Measurements from ENCODE around the gene RAI2.

The RAI2 gene

DNA sequence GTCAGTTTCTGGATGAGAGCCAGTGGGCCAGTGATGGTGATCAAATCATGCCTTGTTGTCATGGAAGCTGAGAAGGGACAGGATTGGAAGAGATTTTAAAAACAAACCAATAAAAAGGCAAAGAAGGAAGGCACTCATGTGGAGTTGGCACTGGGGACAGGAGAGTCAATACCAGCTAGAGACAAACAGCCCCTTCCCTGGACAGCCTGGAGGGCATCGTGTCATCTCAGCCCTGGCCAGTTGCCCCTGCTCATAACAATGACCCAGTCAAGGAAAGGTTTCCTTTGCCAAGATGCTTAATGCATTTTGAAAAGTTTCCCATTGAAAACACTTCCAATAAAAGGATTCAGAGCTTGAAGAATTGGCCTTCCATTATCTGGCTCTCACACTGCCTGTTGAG lies 68.3 kb downstream of the RAI2 start:
- H3K79me1 ChIP-seq (ENCODE audit: low read depth, low read length), result no peaks in the 10 kb centered on the region
- H3K4ac ChIP-seq (ENCODE audit: low read length), result no peak overlapping the region
- DNase-seq (ENCODE audit: low spot score), result no peak
- H3K4me3 ChIP-seq (ENCODE audit: low read length in 2 of 2), result no peak overlapping the region
- H2BK12ac ChIP-seq (ENCODE audit: low read length), result no peak overlapping the region
- no peak overlapping the region for H3K23ac ChIP-seq (ENCODE audit: low read depth, low read length, poor library complexity)
- H2AK5ac ChIP-seq (ENCODE audit: low read depth, low read length), result no peak overlapping the region
- H4K91ac ChIP-seq (ENCODE audit: low read depth, low read length, poor library complexity), result no peak overlapping the region
- H3K4me1 ChIP-seq (ENCODE audit: control insufficient read depth in 2 of 2, insufficient read depth in 1 of 2, low read depth in 1 of 2, low read length in 2 of 2), result peaks cover 2 to 6% of the 10 kb centered on the region in 2 donors
- H3K14ac ChIP-seq (ENCODE audit: low read length), result no peak overlapping the region
- no peak overlapping the region for H2BK5ac ChIP-seq (ENCODE audit: low read length)
- no peak overlapping the region for H3K18ac ChIP-seq (ENCODE audit: low read length)
- no peak overlapping the region for H2BK15ac ChIP-seq (ENCODE audit: low read length)
- H3K9ac ChIP-seq (ENCODE audit: low read depth, low read length, poor library complexity), result no peak overlapping the region
- H3K9me3 ChIP-seq (replicated peaks in 1 of 2; ENCODE audit: control insufficient read depth in 2 of 2, insufficient read depth in 1 of 2, low read depth in 1 of 2, low read length in 2 of 2), result no peaks in the 10 kb centered on the region
- H3K36me3 ChIP-seq (replicated peaks in 1 of 2; ENCODE audit: control insufficient read depth in 2 of 2, insufficient read depth in 2 of 2, low read length in 2 of 2), result no peaks in the 10 kb centered on the region
- WGBS, 2 donors (ENCODE audit: extremely low coverage in 2 of 2, insufficient read length in 2 of 2, insufficient replicate concordance in 1 of 2), result no CpG with 5 or more reads among the region's 1 CpG
- no peak overlapping the region for H2AFZ ChIP-seq (ENCODE audit: low read length)
- no peak overlapping the region for H3K27ac ChIP-seq (replicated peaks; ENCODE audit: low read length)
- no peak overlapping the region for H4K8ac ChIP-seq (ENCODE audit: low read depth, low read length)
- peaks cover 0 to 3% (median 0%) of the 10 kb centered on the region in 3 experiments for H3K27me3 ChIP-seq (ENCODE audit: control insufficient read depth in 3 of 3, insufficient read depth in 3 of 3, low read depth in 1 of 3, low read length in 3 of 3)
- no peak overlapping the region for H2BK120ac ChIP-seq (ENCODE audit: low read depth, low read length)
- H3K4me2 ChIP-seq (ENCODE audit: insufficient read depth, low read length, poor library complexity, severe bottlenecking), result no peak overlapping the region

DNA sequence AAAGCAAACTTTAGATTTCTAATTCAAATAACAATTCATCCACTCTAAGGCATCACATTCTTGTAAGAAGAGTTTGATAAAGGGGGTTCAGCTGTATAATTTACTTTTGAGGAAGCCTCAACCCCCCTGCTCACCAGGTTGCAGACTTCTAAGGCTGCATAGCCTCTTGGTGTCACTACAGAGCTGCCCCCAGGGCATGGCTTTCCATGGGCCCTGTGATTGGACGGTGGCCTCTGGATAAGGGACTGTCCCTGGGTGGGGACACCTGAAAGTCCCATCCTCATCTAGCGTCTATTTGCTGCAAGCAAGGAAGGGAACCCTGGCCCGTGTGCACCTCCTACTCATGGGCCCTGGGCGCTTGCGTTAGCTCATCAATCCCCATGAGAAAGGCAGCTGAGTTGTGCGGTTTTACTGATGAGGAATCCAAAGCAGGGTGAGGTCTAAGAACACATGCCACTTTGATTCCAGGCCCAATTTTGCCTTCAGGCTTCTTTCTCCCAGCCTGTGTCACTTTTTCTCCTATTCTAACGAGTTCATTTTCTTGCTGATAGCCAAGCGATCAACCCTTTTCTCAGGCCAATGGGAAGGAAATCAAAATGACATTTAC lies 72.0 kb downstream of the RAI2 start:
- no peak overlapping the region for H3K9ac ChIP-seq (ENCODE audit: low read depth, low read length, poor library complexity)
- H3K9me3 ChIP-seq (replicated peaks in 1 of 2; ENCODE audit: control insufficient read depth in 2 of 2, insufficient read depth in 1 of 2, low read depth in 1 of 2, low read length in 2 of 2), result no peaks in the 10 kb centered on the region
- H2BK120ac ChIP-seq (ENCODE audit: low read depth, low read length), result no peak overlapping the region
- H3K27me3 ChIP-seq (ENCODE audit: control insufficient read depth in 3 of 3, insufficient read depth in 3 of 3, low read depth in 1 of 3, low read length in 3 of 3), result no peaks in the 10 kb centered on the region
- H2AFZ ChIP-seq (ENCODE audit: low read length), result no peak overlapping the region
- WGBS, 2 donors (ENCODE audit: extremely low coverage in 2 of 2, insufficient read length in 2 of 2, insufficient replicate concordance in 1 of 2), result no CpG with 5 or more reads among the region's 8 CpGs
- no peak overlapping the region for H3K4me2 ChIP-seq (ENCODE audit: insufficient read depth, low read length, poor library complexity, severe bottlenecking)
- no peak overlapping the region for H2BK12ac ChIP-seq (ENCODE audit: low read length)
- H3K23ac ChIP-seq (ENCODE audit: low read depth, low read length, poor library complexity), result no peak overlapping the region
- H3K4me3 ChIP-seq (ENCODE audit: low read length in 2 of 2), result no peak overlapping the region
- H4K8ac ChIP-seq (ENCODE audit: low read depth, low read length), result no peak overlapping the region
- H3K14ac ChIP-seq (ENCODE audit: low read length), result no peak overlapping the region
- no peak for DNase-seq (ENCODE audit: low spot score)
- H3K4me1 ChIP-seq (ENCODE audit: control insufficient read depth in 2 of 2, insufficient read depth in 1 of 2, low read depth in 1 of 2, low read length in 2 of 2), result peaks cover 2 to 6% of the 10 kb centered on the region in 2 donors
- H3K36me3 ChIP-seq (replicated peaks in 1 of 2; ENCODE audit: control insufficient read depth in 2 of 2, insufficient read depth in 2 of 2, low read length in 2 of 2), result no peaks in the 10 kb centered on the region
- no peaks in the 10 kb centered on the region for H3K79me1 ChIP-seq (ENCODE audit: low read depth, low read length)
- H3K18ac ChIP-seq (ENCODE audit: low read length), result no peak overlapping the region
- H3K4ac ChIP-seq (ENCODE audit: low read length), result no peak overlapping the region
- H2BK5ac ChIP-seq (ENCODE audit: low read length), result no peak overlapping the region
- H2AK5ac ChIP-seq (ENCODE audit: low read depth, low read length), result no peak overlapping the region
- H2BK15ac ChIP-seq (ENCODE audit: low read length), result no peak overlapping the region
- no peak overlapping the region for H4K91ac ChIP-seq (ENCODE audit: low read depth, low read length, poor library complexity)
- H3K27ac ChIP-seq (replicated peaks; ENCODE audit: low read length), result no peak overlapping the region

DNA sequence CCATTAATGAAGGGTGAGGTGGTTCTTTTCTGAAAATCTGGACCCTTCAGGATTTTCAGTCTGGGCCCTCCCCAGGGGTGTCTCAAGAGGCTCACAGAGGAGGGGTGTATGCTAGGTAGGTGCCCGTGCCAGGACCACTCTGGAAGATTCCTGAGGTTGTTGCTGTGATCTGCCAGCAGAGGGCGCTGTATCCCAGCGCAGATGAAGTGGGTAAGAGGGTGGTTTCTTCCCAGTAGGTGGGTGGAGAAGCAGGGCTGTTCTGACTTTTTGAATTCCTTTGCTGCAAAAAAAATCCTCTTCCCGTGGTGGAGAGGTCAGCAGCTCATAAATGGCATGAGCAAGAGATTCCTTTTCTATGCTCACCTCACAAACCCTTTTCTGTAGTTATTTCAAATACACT lies 72.7 kb downstream of the RAI2 start:
- Histone ChIP-seq H4K91ac (ENCODE audit: low read depth, low read length, poor library complexity) (no peak overlapping the region), H2BK12ac (ENCODE audit: low read length) (no peak overlapping the region), H2BK5ac (ENCODE audit: low read length) (no peak overlapping the region), H2BK15ac (ENCODE audit: low read length) (no peak overlapping the region), H3K79me1 (ENCODE audit: low read depth, low read length) (no peaks in the 10 kb centered on the region), H3K27me3 (ENCODE audit: control insufficient read depth in 3 of 3, insufficient read depth in 3 of 3, low read depth in 1 of 3, low read length in 3 of 3) (no peaks in the 10 kb centered on the region), H2AFZ (ENCODE audit: low read length) (no peak overlapping the region), H3K23ac (ENCODE audit: low read depth, low read length, poor library complexity) (no peak overlapping the region), H2AK5ac (ENCODE audit: low read depth, low read length) (no peak overlapping the region), H3K14ac (ENCODE audit: low read length) (no peak overlapping the region), H3K4me3 (ENCODE audit: low read length in 2 of 2) (no peak overlapping the region), H3K18ac (ENCODE audit: low read length) (no peak overlapping the region), H4K8ac (ENCODE audit: low read depth, low read length) (no peak overlapping the region), H3K9me3 (replicated peaks in 1 of 2; ENCODE audit: control insufficient read depth in 2 of 2, insufficient read depth in 1 of 2, low read depth in 1 of 2, low read length in 2 of 2) (no peaks in the 10 kb centered on the region), H3K36me3 (replicated peaks in 1 of 2; ENCODE audit: control insufficient read depth in 2 of 2, insufficient read depth in 2 of 2, low read length in 2 of 2) (no peaks in the 10 kb centered on the region), H3K4ac (ENCODE audit: low read length) (no peak overlapping the region), H3K4me2 (ENCODE audit: insufficient read depth, low read length, poor library complexity, severe bottlenecking) (no peak overlapping the region), H3K4me1 (ENCODE audit: control insufficient read depth in 2 of 2, insufficient read depth in 1 of 2, low read depth in 1 of 2, low read length in 2 of 2) (peaks cover under 1 to 3% of the 10 kb centered on the region in 2 donors), H2BK120ac (ENCODE audit: low read depth, low read length) (no peak overlapping the region), H3K9ac (ENCODE audit: low read depth, low read length, poor library complexity) (no peak overlapping the region), H3K27ac (replicated peaks; ENCODE audit: low read length) (no peak overlapping the region)
- DNase-seq (ENCODE audit: low spot score), result peak; percentile 9
- no CpG with 5 or more reads among the region's 4 CpGs for WGBS, 2 donors (ENCODE audit: extremely low coverage in 2 of 2, insufficient read length in 2 of 2, insufficient replicate concordance in 1 of 2)

DNA sequence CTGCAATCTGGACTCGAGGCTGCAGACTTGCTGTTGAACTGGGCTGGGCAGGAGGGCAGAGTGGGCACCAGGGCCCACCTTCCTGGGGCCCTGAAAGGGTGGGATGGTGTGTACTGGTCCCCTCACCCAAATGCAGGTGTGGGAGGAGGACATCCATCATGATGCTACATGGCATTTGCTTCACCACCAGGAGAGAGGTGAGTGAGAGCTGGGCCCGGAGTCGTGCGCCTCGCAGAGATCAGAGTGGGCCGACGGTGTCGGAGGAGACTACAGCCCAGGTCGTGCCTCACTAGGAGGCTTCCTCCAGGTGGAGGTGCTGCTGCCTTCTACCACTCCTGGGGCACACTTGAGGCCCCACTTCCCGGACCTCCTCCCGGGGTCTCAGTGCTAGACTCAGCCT lies 73.5 kb downstream of the RAI2 start:
- Histone ChIP-seq H2BK15ac (ENCODE audit: low read length) (no peak overlapping the region), H3K4me3 (ENCODE audit: low read length in 2 of 2) (no peak overlapping the region), H3K18ac (ENCODE audit: low read length) (peak overlapping the region; percentile 64), H3K4me1 (ENCODE audit: control insufficient read depth in 2 of 2, insufficient read depth in 1 of 2, low read depth in 1 of 2, low read length in 2 of 2) (peaks cover 0 to 2% of the 10 kb centered on the region in 2 donors), H2AK5ac (ENCODE audit: low read depth, low read length) (peak overlapping the region; percentile 70), H3K36me3 (replicated peaks in 1 of 2; ENCODE audit: control insufficient read depth in 2 of 2, insufficient read depth in 2 of 2, low read length in 2 of 2) (no peaks in the 10 kb centered on the region), H2BK5ac (ENCODE audit: low read length) (no peak overlapping the region), H3K79me1 (ENCODE audit: low read depth, low read length) (no peaks in the 10 kb centered on the region), H2BK12ac (ENCODE audit: low read length) (peak overlapping the region; percentile 41), H3K9ac (ENCODE audit: low read depth, low read length, poor library complexity) (no peak overlapping the region), H2BK120ac (ENCODE audit: low read depth, low read length) (no peak overlapping the region), H3K9me3 (replicated peaks in 1 of 2; ENCODE audit: control insufficient read depth in 2 of 2, insufficient read depth in 1 of 2, low read depth in 1 of 2, low read length in 2 of 2) (no peaks in the 10 kb centered on the region), H2AFZ (ENCODE audit: low read length) (peak overlapping the region; percentile 45), H3K27ac (replicated peaks; ENCODE audit: low read length) (no peak overlapping the region), H3K23ac (ENCODE audit: low read depth, low read length, poor library complexity) (no peak overlapping the region), H3K27me3 (ENCODE audit: control insufficient read depth in 3 of 3, insufficient read depth in 3 of 3, low read depth in 1 of 3, low read length in 3 of 3) (no peaks in the 10 kb centered on the region), H3K4me2 (ENCODE audit: insufficient read depth, low read length, poor library complexity, severe bottlenecking) (no peak overlapping the region), H4K91ac (ENCODE audit: low read depth, low read length, poor library complexity) (no peak overlapping the region), H3K14ac (ENCODE audit: low read length) (no peak overlapping the region), H4K8ac (ENCODE audit: low read depth, low read length) (no peak overlapping the region), H3K4ac (ENCODE audit: low read length) (no peak overlapping the region)
- no CpG with 5 or more reads among the region's 11 CpGs for WGBS, 2 donors (ENCODE audit: extremely low coverage in 2 of 2, insufficient read length in 2 of 2, insufficient replicate concordance in 1 of 2)
- DNase-seq (ENCODE audit: low spot score), result no peak

All from neuronal stem cell (in vitro differentiated cells).